ENCODE data around the gene MKLN1.

Gene MKLN1

GRCh38 chr7:131522325-131522930 lies 194.8 kb downstream of the MKLN1 start:
- no peak for DNase-seq (ENCODE audit: low read depth)

DNA sequence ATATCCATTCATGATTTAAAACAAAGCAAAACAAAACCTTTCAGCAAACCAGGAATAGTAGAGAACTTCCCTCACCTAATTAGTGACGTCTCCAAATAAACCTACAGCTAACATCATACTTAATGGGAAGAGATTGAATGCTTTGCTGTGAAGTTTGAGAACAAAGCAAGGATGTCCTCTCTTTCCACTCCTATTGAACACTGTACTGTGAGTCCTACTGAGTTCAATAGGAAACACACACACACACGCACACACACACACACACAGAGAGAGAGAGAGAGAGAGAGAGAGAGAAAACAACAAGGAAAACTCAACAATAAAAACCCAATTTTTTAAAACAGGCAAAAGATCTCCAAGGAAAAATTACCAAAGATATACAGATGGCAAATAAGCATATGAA lies 196.4 kb downstream of the MKLN1 start:
- no peak for DNase-seq (ENCODE audit: low read depth)

DNA sequence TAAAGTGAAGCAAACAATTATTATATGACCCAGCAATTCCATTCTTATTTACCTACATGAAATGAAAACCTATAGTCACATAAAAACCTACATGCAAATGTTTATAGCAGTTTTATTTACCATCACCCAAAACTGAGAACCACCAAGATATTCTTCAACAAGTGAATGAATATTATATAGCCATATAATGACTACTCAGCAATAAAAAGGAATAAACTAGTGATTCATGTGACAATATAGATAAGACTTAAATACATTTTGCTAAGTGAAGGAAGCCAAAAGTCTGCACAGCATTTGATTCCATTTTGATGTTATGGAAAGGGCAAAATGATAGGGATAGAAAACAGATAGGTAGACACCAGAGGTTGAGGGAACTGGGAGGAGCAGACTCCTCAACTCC lies 197.0 kb downstream of the MKLN1 start:
- no peak for DNase-seq (ENCODE audit: low read depth)

GRCh38 chr7:131525820-131526219 lies 198.1 kb downstream of the MKLN1 start:
- no peak for DNase-seq (ENCODE audit: low read depth)

DNA sequence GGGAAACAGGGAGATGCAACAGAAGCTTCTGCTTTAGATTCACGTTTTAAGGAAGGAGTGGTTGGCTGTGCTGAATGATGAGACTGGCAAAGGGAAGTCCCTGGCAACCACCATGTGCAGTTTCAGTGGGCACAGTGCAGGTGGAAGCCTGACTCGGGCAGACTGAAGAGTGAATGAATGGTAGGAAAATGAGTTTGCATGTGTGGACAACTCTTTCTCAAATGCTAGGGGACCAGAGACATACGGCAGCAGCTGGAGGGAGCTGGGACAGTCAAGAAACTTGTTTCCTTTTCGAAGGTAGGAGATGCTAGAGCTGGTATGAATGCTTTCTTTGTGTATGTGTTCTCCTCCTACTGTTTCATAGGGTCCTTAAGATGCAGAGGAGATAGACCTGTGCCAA lies 199.8 kb downstream of the MKLN1 start:
- DNase-seq (ENCODE audit: low read depth), result no peak

DNA sequence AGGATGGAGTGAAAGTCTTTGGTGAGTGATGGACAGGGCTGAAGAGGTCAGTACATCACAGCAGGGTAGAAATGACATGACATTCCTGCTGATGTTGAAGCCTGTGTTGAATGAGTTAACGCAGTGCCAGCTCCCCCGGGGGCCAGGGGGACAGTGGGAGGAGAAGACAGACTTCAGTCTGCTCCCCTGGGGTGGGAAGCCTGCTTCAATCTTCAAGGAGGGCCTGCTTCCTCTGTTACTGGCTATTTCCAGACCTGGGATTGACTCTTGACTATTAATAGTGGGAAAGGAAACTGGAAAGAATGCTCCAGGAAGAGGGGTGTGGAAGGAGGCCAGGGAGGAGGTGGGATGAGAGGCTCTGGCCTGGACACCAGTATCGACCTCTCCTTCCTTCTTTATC lies 201.5 kb downstream of the MKLN1 start:
- no peak for DNase-seq (ENCODE audit: low read depth)

GRCh38 chr7:131529617-131530016 lies 201.9 kb downstream of the MKLN1 start:
- DNase-seq (ENCODE audit: low read depth), result no peak

DNA sequence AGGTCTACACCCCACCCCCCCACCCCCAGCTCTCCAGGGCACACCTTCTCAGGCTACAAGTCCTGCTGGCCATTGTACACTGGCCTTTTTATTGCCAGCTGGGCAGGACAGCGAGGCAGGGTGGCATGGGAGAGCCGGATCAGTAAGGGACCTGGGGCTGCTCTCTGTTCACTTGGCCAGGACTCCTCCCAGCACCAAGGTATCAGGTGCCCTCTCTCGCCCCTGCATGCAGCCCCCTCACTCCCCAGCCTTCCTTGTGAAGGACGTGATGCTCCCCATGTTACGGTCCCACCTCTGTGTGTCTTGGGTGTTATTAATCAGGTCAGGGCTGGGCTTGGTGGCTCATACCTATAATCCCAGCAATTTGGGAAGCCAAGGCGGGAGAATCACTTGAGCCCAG lies 202.5 kb downstream of the MKLN1 start:
- DNase-seq (ENCODE audit: low read depth), result no peak

- DNase-seq (ENCODE audit: low read depth), result no peak
Measured at GRCh38 chr7:131532570-131533091, 205.0 kb downstream of the MKLN1 start.

- DNase-seq (ENCODE audit: low read depth), result no peak
Measured at GRCh38 chr7:131533151-131533559, 205.5 kb downstream of the MKLN1 start.

DNA sequence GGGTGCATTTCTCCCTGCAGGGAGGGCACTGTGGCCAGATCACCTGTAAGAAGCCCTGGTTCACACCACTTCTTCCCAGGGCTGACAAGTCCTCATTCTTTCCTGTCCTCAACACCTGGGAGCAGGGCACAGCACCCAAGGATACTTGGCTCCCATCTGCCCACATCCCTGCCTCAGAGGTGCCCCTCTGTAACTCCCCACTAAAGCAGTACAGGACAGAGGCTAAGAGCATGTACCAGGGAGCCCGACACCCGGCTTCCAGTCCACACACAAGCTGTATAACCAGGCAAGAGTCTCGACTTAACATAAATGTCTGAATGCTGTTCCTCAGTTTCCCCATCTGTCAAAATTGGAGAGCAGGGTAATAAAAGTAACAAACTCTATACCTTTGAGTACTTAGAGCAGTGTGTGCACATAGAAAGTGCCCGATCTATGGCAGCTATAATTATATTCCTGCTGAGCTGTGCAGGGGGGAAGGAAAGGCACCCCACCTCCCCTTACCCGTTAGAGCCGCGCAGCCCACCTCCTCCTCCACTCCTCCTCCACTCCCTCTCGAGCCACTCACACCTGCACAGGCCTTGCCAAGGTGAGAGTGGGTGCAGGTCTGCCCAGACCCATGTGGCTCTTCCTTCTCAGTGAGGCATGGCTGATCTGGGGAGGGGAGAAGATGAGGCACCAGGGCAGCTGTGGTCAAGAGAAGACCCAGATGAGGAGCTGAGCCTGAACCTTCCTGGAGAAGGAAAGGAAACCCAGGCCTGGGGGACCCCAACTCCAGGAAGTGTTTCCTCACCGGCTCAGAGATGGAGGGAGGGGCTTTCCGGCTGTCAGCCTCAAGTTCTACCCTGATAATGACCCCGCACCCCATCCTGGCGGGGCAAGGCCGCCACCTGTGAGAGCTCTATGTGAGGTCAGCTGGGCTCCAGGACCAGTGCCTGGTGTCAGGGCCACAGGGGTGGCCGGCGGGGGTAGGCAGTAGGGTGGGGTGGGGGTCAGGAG lies 206.2 kb downstream of the MKLN1 start:
- DNase-seq (ENCODE audit: low read depth), result no peak

GRCh38 chr7:131536361-131536849 lies 208.7 kb downstream of the MKLN1 start:
- DNase-seq (ENCODE audit: low read depth), result no peak

DNA sequence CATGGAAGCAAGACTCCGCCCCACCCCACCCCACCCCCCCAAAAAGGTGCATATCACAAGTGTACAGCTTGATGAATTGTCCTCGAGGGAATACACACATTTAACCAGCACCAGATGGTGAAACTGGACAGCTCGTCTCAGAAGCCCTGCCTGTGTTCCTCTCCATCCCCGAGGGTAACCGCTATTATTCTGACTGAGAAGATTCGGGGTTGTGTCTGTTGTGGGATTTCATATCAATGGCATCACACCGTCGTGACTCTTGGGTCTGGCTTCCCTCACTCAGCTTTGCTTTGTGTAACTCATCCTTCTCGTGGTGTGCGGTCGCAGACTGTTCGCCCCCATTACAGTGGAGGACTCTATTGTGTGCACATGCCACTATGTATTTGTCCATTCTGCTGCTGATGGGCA lies 209.9 kb downstream of the MKLN1 start:
- no peak for DNase-seq (ENCODE audit: low read depth)

GRCh38 chr7:131538071-131538812 lies 210.6 kb downstream of the MKLN1 start:
- DNase-seq (ENCODE audit: low read depth), result no peak

DNA sequence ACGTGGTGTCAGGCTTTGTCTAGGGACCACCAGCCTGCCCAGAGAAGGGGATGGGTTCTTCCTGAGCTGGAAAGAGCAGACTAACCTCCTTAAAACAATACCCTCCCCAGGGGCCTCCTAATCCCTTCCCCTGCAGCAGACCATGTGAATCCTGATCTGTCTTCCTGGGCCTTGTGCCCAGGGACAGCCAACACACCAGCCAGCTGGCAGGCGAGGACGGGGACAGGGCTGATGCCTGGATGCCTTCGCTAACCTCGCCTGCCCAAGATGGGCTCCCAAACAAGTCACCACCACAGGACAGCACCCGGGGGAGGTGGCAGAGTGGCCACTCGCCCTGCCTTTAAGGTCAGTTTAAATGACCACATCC lies 211.1 kb downstream of the MKLN1 start:
- DNase-seq (ENCODE audit: low read depth), result no peak

DNA sequence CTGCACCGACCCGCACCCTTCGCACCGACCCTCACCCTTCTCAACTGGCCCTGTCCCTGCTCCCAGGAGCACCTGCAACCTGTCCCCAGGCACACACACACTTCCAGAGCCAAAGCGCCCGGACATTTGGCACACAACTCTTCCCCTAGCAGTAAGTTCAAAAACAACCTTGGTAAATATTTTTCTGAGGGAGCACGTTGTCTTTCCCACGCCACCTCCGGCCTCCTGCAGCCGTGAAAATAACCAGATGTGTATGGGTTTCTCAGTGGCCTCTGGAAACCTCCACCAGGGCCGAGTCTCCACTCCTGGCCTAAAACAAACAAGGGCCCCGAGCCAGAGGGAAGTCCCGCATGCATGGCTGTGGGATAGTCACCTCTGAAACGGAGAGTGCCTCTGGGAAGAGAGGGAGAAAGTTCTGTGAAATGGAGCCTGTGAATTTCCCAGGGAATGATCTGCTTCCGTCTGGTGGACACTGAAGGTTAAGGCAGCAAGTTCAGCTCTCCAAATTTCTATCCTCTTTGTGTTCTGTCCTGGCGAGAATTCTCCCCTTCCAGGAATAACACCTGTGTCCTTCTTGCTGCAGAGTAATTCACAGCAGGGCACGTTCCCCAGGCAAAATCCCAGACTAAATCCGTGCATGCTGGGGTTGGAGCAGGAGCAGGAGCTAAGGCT lies 213.0 kb downstream of the MKLN1 start:
- no peak for DNase-seq (ENCODE audit: low read depth)

DNA sequence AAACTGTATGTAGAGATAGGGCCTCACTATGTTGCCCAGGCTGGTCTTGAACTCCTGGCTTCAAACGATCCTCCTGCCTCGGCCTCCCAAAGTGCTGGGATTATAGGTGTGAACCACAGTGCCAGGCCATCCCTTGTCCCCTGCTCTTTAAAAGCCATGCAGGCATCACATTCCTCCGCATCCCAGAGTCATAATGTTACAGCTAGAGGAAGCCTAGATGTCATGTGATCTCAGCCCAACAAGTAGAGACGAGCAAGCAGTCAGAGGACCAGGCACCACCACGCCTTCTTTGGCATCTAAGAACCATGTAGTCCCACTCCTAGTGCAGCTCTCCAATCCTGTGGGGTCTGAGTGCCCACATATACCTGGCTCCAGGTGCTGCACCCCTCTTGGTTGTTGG lies 215.6 kb downstream of the MKLN1 start:
- DNase-seq (ENCODE audit: low read depth), result no peak

DNA sequence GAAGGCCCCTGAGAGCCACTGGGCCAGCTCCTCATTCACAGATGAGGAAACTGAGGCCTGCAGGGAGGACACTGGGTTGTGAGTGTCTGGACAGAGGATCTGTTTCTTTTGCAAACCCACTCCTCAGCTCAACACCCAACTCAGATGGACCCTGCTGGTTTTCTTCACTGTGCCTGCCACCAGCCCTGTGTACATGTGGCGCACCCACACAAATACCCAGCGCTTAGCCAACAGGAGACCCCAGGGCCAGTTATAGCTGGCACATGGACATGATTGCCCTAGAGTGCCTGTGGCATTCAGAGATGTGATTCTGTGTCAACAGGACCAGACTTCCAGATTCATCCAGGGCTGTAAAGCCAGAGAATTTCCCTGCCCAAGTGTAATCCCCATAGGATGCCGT lies 216.3 kb downstream of the MKLN1 start:
- no peak for DNase-seq (ENCODE audit: low read depth)

- no peak for DNase-seq (ENCODE audit: low read depth)
Measured at GRCh38 chr7:131544449-131545301, 217.0 kb downstream of the MKLN1 start.

GRCh38 chr7:131546126-131546525 lies 218.4 kb downstream of the MKLN1 start:
- DNase-seq (ENCODE audit: low read depth), result no peak
